GM18870 (cell line): Measurements from ENCODE around the gene TMEM132C.
"Not testable (repeated sequence)": the region's sequence is repeated elsewhere in the genome, so short reads cannot be mapped to it uniquely, and the experiment has no call there.

Experiments used
- ATAC-seq: cut with Tn5 transposase; IDR thresholded peaks from one replicate; pipeline ENCODE4 v1.9.1; 2021; ENCODE audit warnings: moderate library complexity; ENCODE audit not compliant: unreplicated experiment

Gene TMEM132C

DNA sequence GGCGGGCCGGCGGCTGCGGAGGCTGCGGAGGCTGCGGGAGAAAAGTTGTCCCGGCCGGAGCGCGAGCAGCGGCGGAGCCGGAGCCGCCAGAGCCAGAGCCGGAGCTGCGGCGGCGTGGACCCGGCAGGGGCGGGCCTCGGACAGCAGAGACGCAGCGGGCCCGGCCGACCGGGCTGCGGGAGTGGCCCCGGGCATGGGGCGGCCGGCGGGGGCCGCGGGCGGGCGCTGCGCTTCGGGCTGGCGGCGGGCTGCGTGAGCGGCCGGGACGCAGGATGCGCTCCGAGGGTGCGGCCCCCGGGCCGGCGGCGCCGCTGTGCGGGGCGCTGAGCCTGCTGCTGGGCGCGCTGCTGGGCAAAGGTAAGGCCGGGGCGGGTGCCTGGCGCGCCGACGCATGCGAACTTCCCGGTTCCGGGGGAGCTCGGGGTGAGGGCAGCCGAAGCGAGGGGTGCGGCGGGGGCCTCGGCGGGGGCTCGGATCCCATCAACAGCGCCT, at the start of gene TMEM132C:
TMEM132C (plus strand) TSS at position 40 of the 492 bp plus-strand sequence; CDS start at position 273, 233 bp downstream.
- no peak for ATAC-seq

- ATAC-seq: no peak
Observed at GRCh38 chr12:128224226-128224625, 42.7 kb upstream of the TMEM132C start.

GRCh38 chr12:128228581-128228980, 38.4 kb upstream of the TMEM132C start:
- ATAC-seq: no peak

DNA sequence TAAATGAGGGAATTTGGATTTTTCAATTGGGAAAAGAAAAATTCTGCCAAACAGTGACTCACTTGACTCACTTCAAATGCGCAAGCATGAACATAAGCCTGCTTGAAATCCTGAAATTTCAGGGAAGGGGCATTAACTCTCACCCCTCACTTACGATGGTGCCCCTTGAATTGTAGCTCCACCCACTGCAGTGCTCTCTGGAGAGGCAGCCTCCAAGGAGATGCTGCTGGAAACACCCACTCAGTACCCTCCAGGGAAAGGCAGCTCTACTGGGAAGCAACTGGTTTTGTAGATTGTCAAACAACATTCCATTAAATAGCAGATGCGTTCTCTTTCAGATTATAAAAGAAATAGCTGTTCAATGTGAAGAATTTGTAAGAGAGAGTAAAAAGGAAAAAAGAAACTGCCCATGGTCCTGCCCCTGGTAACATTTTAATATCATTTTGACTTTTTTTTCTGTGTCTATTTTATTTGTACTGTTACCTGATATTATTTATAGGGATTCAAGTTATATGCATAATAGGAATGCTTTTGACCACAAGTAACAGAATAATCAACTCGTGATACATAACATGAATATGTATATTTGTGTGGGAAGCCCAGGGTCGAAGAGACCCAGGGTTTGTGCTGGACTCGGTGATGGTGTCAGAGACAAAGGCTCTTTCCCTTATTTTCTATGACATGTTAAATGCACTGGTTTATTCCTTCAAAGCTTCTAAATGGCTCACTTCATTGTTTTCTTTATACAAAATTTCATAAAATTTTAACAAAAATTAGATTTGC, 31.1 kb upstream of the TMEM132C start:
- ATAC-seq: no peak

- no peak for ATAC-seq
Observed at GRCh38 chr12:128236525-128236924, 30.4 kb upstream of the TMEM132C start.

DNA sequence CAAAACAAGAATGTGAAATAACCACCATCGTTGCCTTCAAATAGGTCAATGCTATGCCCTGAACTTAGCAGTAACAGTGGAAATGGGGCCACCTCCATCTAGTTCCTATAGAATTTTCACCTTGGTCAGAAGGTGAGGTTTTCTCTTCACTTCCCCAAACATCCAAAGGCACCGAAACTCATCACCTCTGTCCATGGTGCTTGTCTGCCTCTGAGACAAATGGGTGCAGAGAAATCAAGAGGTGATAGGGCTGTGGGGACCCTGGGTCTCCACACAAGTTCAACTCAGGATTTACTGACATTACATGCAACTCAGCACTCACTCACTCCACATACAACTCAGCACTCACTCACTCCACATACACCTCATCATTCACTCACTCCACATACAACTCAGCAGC, 26.2 kb upstream of the TMEM132C start:
- ATAC-seq: no peak

DNA sequence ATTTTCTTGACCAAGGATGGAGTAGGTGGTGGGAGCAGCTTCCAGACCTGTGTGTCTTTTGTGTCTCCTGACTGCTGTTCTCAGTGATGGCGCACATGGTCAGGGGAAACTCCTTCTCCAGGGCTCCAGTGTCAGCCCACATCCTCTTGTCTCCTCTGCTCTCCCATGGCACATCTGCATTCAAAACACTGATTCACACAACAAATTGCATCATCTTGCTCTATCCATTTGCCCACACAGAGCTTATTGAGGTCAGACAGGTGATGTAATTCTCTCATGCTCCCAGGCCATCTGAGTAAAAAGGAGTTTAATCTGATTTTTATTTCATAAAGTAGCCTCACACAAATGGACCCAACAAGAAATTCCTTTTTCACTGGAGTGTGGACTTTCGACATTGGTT, 21.8 kb upstream of the TMEM132C start:
- no peak for ATAC-seq

DNA sequence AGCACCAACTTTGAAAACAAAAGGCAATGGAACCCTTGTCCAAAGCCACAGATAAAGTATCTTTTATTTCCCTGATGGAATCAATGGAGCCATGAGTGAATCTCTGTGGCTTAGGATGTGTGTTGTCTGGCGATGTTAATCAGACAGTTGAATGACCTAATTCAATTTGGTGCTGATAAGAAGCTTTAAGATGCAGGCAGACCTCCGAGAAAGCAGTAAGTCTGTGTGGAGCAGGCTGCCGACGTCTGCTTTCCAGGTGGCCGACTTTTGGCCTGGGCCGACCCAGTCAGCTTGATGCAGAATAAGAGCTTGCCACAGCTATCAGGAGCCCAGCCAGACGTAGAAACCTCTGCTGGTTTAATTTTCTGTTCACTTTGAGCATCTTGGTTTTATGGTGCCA, 21.1 kb upstream of the TMEM132C start:
- no peak for ATAC-seq

GRCh38 chr12:128250096-128250495, 16.9 kb upstream of the TMEM132C start:
- ATAC-seq: no peak

GRCh38 chr12:128253829-128254228, 13.1 kb upstream of the TMEM132C start:
- ATAC-seq: not testable (repeated sequence)

DNA sequence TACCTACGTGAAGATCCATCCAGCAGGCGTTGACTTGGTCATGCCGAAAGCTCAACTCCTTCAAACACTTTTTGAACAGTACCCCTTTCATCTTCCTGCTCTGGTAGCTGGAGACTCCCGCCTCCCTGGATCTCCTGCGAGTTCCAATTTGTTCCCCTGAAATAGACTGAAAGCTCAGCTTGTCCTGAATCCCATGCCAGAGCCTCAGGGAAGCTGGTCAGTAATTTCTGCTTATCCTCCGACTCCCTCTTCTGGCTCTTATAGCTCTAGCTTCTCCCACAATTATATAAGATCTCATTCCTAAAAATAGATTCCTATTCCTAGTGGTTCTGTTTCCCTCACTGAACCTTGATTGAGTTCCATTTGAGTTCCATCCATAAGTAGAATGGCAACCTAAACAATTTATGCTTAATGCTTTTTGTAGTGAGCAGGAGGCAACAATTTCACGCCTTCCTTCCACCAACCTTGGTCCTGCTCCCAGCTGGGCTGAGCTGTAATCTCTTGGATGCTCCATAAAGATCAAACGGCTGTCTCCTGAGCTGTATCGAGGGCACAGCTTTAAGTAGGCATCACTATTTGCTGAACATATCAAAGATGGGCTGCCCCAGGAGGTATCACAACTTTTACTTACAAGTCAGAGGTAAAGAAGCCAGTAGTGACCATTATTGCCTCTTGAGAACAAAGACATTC, 8.0 kb upstream of the TMEM132C start:
- no peak for ATAC-seq

DNA sequence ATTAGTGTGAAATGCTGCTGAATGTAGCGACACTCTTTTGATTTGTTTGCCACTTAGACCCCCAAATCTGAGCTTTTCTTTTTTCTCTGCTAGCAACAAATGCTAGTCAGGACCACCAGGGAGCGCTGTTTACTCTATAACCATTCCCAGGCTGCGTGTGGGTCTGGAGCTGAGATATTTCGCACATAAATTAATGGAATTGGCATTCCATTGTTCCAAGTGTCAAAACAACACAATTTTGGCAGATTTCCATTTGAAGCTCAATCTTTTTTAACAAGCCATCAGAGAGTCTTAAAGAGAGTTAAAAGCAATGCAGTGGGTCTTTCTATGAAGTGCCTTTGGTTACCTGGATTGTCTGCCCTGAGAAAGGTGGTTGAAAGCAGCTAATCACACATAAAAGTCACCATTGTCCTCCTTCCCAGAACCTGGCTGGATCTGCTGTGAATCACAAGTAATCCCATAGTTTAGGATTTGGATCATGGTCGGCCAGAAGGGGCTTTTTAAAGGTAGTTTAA, 7.4 kb upstream of the TMEM132C start:
- ATAC-seq: no peak

DNA sequence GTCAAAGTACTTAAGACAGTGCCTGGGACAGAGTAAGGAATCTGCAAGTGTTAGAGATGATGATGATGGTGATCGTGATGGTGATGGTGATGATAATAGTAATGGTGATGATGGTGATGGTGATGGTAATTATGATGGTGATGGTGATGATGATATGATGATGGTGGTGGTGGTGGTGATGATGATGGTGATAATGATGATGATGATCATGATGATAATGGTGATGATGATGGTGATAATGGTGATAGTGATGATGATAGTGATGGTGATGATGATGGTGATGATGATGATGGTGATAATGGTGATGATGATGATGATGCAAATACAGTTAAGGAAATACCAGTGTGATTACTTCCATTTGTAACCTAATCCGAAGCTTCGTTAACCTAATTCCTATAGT, 5.2 kb upstream of the TMEM132C start:
- ATAC-seq: no peak

GRCh38 chr12:128265566-128265965, 1.4 kb upstream of the TMEM132C start:
- no peak for ATAC-seq

- ATAC-seq: no peak
Observed at GRCh38 chr12:128266086-128266485, 884 bp upstream of the TMEM132C start.

- ATAC-seq: no peak
Observed at GRCh38 chr12:128266541-128267130, 334 bp upstream of the TMEM132C start.

DNA sequence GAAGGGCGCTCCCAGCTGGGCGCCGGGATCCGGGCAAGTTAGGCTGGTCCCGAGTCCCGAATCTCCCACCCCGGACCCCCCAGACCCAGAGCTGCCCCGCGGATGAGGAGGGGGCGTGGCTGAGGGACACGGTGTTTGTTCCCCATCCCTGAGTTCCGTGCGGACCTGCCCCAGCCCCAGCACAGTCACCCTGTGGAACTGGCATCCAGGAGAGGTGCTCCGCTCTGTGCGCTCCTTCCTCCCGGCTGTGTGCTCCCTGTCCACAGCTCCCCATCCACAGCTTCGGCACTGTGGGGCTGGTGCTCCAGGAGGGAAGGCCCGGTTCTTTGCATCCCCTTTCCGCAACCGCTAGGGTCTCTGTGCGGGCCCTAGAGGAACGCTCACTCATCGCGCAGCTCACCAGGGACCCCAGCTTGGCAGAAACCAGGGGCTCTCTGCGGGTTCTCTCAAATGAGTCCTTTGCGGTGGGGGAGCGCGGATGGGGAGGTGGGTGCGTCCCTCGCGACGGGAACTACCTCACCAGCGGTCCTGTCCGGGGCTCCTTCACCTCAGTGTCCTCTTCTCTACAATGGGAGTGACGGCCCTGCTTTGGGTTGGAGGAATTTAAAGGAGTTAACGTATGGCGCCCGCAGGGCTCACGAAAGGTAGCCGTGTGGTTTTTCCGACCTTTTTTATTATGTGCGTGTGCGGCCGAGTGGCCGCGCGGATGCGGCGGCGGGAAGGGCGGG, 845 bp downstream of the TMEM132C start:
- ATAC-seq: no peak

GRCh38 chr12:128268379-128268995, 1.5 kb downstream of the TMEM132C start:
- ATAC-seq: no peak

DNA sequence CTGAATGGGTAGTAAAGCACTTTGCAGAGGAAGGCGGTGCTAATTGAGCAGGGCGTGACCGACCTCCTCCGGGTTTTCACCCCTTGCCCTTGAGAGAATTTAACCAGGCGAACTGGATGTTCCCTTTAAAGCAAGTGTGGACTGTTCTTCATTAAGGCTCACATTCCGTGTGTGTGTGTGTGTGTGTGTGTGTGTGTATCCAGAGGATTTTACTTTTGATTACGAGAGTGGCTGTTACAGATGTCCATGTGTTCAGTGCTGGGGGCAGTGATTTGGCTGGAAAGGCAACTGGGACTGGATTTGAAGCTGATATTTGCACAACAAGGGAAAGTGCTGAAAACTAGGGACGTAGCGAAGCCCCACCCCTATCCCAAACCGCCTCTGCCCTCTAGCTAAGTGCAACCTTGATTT, 2.2 kb downstream of the TMEM132C start:
- no peak for ATAC-seq

GRCh38 chr12:128276471-128276870, 9.5 kb downstream of the TMEM132C start:
- no peak for ATAC-seq
